ENCODE data around the gene IGLON5.

IGLON5 gene

GRCh38 chr19:51318687-51319648, 7.5 kb downstream of the IGLON5 start:
- no peak for DNase-seq

- no peak for DNase-seq
These were observed 8.3 kb downstream of the IGLON5 start for GRCh38 chr19:51319649-51320279.

- peak in 1 of 3 experiments; percentile 3 for DNase-seq
These were observed 8.8 kb downstream of the IGLON5 start for GRCh38 chr19:51320280-51320657.

- DNase-seq = no peak
These were observed 10.4 kb downstream of the IGLON5 start for GRCh38 chr19:51321799-51322198.

- no peak for DNase-seq
These were observed 12.2 kb downstream of the IGLON5 start for GRCh38 chr19:51323481-51324166.

- DNase-seq = no peak
These were observed 12.7 kb downstream of the IGLON5 start for GRCh38 chr19:51324167-51324481.

- no peak for DNase-seq
These were observed 13.9 kb downstream of the IGLON5 start for GRCh38 chr19:51325161-51325976.

GRCh38 chr19:51326216-51327065, 15.0 kb downstream of the IGLON5 start:
- DNase-seq = no peak

- no peak for DNase-seq
These were observed 15.9 kb downstream of the IGLON5 start for GRCh38 chr19:51327066-51328001.

- no peak for DNase-seq
These were observed 18.0 kb downstream of the IGLON5 start for GRCh38 chr19:51329411-51329810.

GRCh38 chr19:51330366-51330765, 18.9 kb downstream of the IGLON5 start:
- no peak for DNase-seq

- no peak for DNase-seq
These were observed 19.7 kb downstream of the IGLON5 start for GRCh38 chr19:51331193-51331592.

- no peak for DNase-seq
These were observed 20.3 kb downstream of the IGLON5 start for GRCh38 chr19:51331716-51332115.

- DNase-seq = no peak
These were observed 22.5 kb downstream of the IGLON5 start for GRCh38 chr19:51333836-51334460.

GRCh38 chr19:51337141-51337860, 25.9 kb downstream of the IGLON5 start:
- no peak for DNase-seq

- DNase-seq = no peak
These were observed 26.6 kb downstream of the IGLON5 start for GRCh38 chr19:51337861-51338562.

- DNase-seq = peak in 1 of 3 experiments; percentile 12
These were observed 27.3 kb downstream of the IGLON5 start for GRCh38 chr19:51338563-51339312.

GRCh38 chr19:51339313-51339686, 27.9 kb downstream of the IGLON5 start:
- DNase-seq = no peak
